NT2/D1 (cell line): ENCODE data around the gene LMNTD2.

Source experiments
- DNase-seq: peaks from one replicate; pipeline ENCODE4 v3.0.0-alpha.2; 2011; ENCODE audit warnings: low read depth, low spot score
- H3K27me3 ChIP-seq: 2 replicates; pipeline ENCODE4 v1.6.0; 2011; ENCODE audit warnings: mild to moderate bottlenecking; ENCODE audit not compliant: insufficient read length, insufficient read depth
- H3K36me3 ChIP-seq: 2 replicates; pipeline ENCODE4 v1.6.1; 2011; ENCODE audit warnings: mild to moderate bottlenecking, low read length, mixed read lengths; ENCODE audit not compliant: insufficient read depth, insufficient read length
- H3K4me1 ChIP-seq: 2 replicates; pipeline ENCODE4 v1.5.1; 2011; ENCODE audit not compliant: insufficient read depth, insufficient read length
- H3K4me3 ChIP-seq: 2 replicates; pipeline ENCODE4 v1.5.1; 2011; ENCODE audit warnings: low read depth; ENCODE audit not compliant: insufficient read length
- H3K9ac ChIP-seq: 2 replicates; pipeline ENCODE4 v1.6.0; 2011; ENCODE audit warnings: low read depth; ENCODE audit not compliant: insufficient read length
- H3K9me3 ChIP-seq: 2 replicates; pipeline ENCODE4 v1.5.1; 2011; ENCODE audit warnings: mild to moderate bottlenecking, low read length; ENCODE audit not compliant: insufficient read depth
- SUZ12 ChIP-seq: IDR thresholded peaks from 2 replicates; pipeline ENCODE4 v1.6.1; 2011; ENCODE audit not compliant: insufficient read length, insufficient read depth; ENCODE audit errors: extremely low read depth
- YY1 ChIP-seq: IDR thresholded peaks from 2 replicates; pipeline ENCODE4 v1.6.1; 2011; ENCODE audit not compliant: insufficient read length, insufficient read depth
- ZNF274 ChIP-seq: IDR thresholded peaks from 2 replicates; pipeline ENCODE4 v1.6.1; 2011; ENCODE audit warnings: mild to moderate bottlenecking, low read depth, low read length

Gene LMNTD2

DNA sequence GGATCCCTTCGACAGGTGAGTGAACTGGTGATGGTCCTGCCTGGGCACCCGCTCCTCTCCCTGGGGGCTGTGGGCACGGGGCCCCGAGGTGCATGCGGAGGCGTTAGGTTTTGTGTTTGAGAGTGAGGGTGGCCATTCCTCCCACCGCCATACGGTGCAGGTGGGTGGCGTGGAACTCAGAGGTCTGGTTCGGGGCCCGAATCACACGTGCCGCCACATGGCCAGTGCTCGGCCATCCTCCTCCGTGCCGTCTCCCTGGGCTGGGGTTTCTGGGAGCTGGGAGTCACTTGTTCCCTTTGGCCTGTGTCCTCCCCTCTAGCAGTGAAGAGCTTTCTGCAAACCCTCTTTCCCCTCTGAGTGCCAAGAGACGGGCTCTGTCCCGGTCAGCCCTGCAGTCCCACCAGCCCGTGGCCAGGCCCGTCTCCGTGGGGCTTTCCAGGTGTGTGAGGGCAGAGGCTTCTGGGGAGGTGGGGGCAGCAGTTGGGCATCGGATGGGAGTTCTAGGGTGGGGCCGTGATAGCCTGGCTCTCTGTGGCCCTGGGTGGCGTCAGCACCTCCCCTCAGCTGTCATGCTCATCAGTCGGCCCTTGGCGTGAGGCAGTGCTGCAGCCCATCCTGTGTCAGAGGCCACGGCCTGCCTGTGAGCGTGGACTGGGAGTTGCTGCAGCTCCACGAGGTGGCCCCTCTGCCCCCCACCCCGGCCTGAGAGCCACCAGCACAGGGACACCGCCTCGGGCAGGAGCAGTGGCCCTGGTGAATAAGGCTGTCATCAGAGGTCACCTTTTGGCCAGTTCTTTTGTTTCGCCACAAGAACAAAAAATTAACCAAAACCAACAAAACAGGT lies 45.0 kb upstream of the LMNTD2 start:
- H3K27me3 ChIP-seq: no peaks in the 10 kb centered on the region
- H3K36me3 ChIP-seq: peaks cover 94% of the 10 kb centered on the region
- peaks cover 12% of the 10 kb centered on the region for H3K4me1 ChIP-seq
- H3K9ac ChIP-seq: no peak overlapping the region
- no peak overlapping the region for H3K4me3 ChIP-seq
- DNase-seq: no peak
- TF ChIP-seq SUZ12 (no peak), ZNF274 (no peak), YY1 (no peak)
- no peaks in the 10 kb centered on the region for H3K9me3 ChIP-seq

DNA sequence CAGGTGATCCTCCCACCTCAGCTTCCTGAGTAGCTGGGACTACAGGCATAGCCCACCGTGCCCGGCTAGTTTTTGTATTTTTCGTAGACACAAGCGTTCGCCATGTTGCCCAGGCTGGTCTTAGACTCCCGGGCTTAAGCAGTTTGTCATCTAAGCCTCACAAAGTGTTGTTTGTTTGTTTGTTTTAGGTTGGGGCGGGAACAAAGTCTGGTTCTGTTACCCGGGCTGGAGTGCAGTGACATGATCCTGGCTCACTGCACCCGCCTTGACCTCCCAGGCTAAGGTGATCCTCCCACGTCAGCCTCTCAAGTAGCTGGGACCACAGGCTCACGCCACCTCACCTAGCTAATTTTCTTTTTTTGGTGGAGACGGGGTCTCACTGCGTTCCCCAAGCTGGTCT lies 42.6 kb upstream of the LMNTD2 start:
- TF ChIP-seq SUZ12: no peak
- TF ChIP-seq ZNF274: no peak
- no peak for TF ChIP-seq YY1
- Histone ChIP-seq H3K27me3 (no peaks in the 10 kb centered on the region), H3K36me3 (peaks cover 89% of the 10 kb centered on the region), H3K9ac (no peak overlapping the region), H3K9me3 (no peaks in the 10 kb centered on the region), H3K4me1 (peaks cover 12% of the 10 kb centered on the region), H3K4me3 (no peak overlapping the region)
- no peak for DNase-seq

DNA sequence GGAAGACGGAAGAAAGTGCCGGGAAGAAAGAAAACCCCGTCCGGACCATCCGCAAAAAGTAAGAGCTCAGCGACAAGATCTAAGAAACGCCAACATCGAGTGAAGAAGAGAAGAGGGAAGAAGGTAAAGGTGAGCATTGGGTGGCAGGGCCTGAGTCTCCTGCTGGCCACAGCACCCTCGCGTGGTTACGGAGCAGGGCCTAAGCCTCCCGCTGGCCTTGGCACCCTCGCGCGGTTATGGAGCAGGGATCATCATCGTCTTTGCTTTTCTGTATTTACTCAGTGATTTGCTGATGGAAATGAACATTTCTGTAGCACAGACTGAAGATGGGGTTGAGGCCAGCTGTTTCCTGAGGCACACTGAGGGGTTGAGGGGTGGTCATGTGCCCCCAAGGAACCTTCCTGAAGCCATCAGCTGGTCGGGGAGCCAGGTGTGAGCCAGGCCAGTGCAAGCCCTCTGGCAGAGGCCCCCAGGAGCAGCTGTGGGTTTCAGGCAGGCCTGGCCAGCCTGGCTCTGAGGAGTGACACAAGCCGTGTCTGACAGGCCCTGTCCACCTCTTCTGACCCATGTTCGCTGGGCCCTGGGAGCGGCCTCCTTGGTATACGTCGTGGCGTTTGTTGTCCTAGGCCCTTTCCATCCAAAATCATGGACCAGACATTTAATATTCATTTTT lies 41.2 kb upstream of the LMNTD2 start:
- H3K9ac ChIP-seq: no peak overlapping the region
- peaks cover 12% of the 10 kb centered on the region for H3K4me1 ChIP-seq

DNA sequence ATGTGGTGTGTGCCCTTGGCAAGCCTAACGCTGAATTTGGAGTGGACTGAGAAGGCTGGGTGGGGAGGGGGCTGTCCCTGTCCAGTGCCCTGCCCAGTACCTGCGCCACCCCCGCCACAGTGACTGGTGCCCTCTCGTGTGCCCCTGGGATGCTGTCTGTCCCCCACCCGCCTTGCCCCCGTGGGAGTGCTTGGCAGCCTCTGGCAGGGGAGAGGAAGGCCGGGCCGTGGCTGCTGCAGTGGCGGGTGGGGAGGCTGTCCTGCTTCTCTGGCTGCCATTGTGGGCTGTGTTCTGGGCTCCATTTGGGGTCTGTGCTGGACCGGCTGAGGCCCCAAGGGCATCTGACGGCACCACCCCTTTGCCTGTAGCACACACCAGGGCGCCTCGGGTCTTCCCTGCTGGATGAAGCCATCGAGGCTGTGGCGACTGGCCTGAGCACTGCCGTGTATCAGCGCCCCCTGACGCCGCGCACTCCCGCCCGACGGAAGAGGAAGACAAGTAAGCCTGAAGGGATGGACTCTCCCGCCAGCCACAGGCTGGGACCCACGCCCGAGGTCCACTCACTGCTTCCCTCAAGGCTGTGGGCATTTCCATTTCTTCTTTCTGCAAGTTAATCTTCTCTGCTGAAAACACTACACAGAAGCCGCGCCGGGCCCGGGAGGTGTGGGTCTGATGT lies 37.6 kb upstream of the LMNTD2 start:
- Histone ChIP-seq H3K27me3 (no peaks in the 10 kb centered on the region), H3K9me3 (no peaks in the 10 kb centered on the region), H3K4me3 (no peak overlapping the region), H3K36me3 (peaks cover 90% of the 10 kb centered on the region), H3K4me1 (peaks cover 6% of the 10 kb centered on the region), H3K9ac (no peak overlapping the region)
- TF ChIP-seq SUZ12: no peak
- TF ChIP-seq ZNF274: no peak
- no peak for TF ChIP-seq YY1
- no peak for DNase-seq

More for the DNA sequence above, 41.2 kb upstream of the LMNTD2 start:
- no peak for DNase-seq
- Histone ChIP-seq H3K9me3 (no peaks in the 10 kb centered on the region), H3K4me3 (no peak overlapping the region), H3K27me3 (no peaks in the 10 kb centered on the region), H3K36me3 (peaks cover 88% of the 10 kb centered on the region)
- TF ChIP-seq ZNF274 (no peak), SUZ12 (no peak), YY1 (no peak)

DNA sequence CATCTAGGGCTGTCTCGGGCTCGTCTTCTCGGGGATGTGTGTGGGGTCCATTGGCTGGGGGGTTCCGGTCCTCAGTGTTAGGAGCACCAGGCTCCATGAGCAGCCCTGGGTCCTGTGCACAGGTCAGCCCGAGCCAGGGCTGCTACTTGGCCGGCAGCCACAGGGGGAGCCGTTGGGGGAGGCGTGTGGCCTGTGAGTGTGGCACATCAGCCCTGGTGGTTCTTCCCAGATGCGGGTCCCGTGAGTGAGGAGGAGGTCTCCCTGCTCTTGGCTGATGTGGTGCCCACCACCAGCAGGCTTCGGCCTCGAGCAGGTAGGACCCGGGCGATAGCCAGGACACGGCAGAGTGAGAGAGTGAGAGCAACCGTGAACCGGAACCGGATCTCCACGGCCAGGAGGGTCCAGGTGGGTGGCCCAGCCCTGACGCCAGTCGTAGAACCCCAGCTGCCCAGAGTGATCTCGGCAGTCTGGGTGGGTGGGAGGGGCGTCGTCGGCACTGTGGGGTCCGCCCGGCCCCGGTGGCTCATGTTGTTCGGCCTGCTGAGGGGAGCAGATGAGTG lies 36.7 kb upstream of the LMNTD2 start:
- H3K27me3 ChIP-seq: no peaks in the 10 kb centered on the region
- no peak overlapping the region for H3K9ac ChIP-seq
- H3K4me1 ChIP-seq: peaks cover 6% of the 10 kb centered on the region
- peaks cover 91% of the 10 kb centered on the region for H3K36me3 ChIP-seq
- no peak for TF ChIP-seq ZNF274
- TF ChIP-seq SUZ12: no peak
- TF ChIP-seq YY1: no peak
- DNase-seq: no peak
- no peak overlapping the region for H3K4me3 ChIP-seq
- H3K9me3 ChIP-seq: no peaks in the 10 kb centered on the region

DNA sequence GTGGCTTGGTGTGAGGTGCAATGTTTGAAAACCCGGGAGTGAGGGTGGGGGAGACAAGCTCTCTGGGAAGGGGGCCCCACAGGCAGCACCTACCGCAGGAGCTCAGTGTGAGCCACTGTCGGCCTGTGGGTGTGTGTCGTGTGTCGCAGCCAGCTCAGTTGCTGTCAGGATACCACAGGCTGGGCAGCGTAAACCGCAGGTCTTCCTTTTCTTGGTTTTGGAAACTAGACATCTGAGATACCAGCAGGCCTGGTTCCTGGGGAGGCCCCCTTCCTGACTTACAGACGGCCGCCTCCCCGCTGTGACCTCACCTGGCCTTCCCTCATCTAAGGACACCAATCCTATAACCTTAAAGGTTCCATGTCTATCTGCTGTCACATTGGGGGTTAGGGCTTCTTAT lies 35.8 kb upstream of the LMNTD2 start:
- peaks cover 6% of the 10 kb centered on the region for H3K4me1 ChIP-seq
- no peaks in the 10 kb centered on the region for H3K27me3 ChIP-seq
- H3K4me3 ChIP-seq: no peak overlapping the region
- H3K36me3 ChIP-seq: peaks cover 90% of the 10 kb centered on the region
- no peak overlapping the region for H3K9ac ChIP-seq
- no peaks in the 10 kb centered on the region for H3K9me3 ChIP-seq
- no peak for DNase-seq
- no peak for TF ChIP-seq ZNF274
- no peak for TF ChIP-seq YY1
- TF ChIP-seq SUZ12: no peak

DNA sequence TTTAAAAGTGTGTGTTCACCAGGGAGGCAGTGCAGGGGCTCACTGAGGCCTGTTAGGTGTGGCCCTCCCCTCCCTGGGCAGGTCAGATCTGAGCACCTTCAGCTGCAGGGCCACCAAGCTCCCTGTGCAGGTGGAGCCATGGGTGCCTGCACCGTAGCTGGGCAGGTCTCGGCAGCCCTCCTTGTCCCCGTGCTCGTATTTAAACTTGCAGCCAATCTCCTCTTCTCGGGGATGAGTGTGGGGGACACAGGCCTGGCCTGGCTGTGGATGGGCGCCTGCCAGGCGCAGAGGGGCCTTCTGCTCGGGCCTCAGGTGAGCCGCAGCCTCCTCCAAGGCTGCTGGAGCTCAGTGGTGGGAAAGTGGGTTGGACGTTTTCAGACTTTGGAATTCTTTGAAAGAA lies 34.9 kb upstream of the LMNTD2 start:
- Histone ChIP-seq H3K36me3 (peaks cover 92% of the 10 kb centered on the region), H3K9me3 (no peaks in the 10 kb centered on the region), H3K27me3 (no peaks in the 10 kb centered on the region), H3K4me1 (peaks cover 6% of the 10 kb centered on the region), H3K4me3 (no peak overlapping the region), H3K9ac (no peak overlapping the region)
- TF ChIP-seq YY1 (no peak), ZNF274 (no peak), SUZ12 (no peak)
- DNase-seq: no peak
